Measurements from ENCODE around the gene KLC1.

Gene KLC1

DNA sequence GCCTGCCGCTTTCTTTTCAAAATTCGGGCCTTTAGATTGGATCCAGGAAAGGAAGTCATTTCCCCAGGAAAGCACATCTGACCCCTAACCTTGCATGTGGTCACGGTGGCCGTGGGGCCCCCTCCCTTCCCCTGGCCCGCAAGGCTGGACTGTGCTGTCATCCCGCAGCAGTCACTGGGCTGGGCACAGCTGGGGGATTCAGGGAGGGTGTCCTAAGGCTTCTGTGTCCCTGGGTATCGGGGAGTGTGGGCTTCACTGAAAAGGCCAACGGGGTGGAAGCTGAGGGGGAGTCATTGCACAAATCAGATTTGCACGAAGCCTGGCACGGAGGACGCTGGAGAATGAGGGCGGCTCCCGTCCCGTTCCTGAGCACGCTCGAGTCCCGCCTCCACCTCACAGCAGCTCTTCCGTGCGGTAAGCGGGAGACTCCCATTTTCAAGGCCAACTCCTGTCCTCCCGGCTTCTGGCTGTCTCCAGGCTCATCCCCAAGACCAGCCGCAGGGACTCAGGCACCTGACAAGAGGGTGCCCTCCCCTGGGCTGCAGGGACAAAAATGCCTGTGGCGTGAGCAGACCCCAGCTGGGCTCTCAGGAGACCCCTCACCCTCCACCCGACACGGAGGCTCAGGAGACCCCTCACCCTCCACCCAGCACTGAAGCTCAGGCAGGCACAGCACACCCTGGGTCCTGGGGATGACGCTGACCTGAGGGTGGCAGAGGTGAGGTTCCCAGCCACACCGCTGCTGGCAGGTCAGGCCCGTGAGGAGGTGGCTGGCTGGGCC lies 76.7 kb downstream of the KLC1 start:
- DNase-seq, result no peak

DNA sequence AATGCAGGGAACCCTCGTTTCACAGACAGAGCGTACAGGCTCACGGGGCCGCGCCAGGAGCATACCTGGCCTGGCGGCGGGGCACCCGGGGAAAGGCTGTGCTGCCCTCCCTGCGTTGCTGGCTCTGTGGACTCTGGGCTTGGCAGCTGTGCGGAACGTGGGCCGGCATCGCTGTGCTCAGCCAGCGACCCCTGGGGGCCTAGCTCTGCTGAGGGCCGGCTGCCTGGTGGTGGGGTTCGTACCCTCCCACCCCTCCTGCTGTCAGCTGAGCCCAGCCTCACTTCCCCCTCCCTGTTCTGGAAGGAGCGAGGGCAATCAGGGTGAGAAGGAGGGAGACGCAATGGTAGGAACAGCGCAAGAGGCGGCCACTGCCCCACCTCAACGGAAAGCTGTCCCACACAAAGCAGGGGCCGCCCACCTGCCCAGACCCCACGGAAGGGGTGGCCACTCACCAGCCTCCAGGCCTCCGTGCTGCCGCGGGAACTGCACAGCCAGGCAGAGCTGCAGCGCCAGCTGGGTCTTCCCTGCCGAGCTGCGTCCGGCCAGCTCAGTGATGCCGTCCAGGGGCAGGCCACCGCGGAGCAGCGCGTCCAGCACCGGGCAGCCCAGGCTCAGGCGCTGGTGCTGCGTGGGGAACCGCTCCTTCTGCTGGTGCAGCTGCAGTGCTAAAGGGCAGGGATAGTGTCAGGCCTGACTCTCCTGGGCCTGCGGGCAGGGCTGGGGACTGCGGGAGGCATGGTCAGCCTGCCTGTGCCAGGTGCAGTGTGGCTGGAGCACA lies 77.7 kb downstream of the KLC1 start:
- no peak for DNase-seq

DNA sequence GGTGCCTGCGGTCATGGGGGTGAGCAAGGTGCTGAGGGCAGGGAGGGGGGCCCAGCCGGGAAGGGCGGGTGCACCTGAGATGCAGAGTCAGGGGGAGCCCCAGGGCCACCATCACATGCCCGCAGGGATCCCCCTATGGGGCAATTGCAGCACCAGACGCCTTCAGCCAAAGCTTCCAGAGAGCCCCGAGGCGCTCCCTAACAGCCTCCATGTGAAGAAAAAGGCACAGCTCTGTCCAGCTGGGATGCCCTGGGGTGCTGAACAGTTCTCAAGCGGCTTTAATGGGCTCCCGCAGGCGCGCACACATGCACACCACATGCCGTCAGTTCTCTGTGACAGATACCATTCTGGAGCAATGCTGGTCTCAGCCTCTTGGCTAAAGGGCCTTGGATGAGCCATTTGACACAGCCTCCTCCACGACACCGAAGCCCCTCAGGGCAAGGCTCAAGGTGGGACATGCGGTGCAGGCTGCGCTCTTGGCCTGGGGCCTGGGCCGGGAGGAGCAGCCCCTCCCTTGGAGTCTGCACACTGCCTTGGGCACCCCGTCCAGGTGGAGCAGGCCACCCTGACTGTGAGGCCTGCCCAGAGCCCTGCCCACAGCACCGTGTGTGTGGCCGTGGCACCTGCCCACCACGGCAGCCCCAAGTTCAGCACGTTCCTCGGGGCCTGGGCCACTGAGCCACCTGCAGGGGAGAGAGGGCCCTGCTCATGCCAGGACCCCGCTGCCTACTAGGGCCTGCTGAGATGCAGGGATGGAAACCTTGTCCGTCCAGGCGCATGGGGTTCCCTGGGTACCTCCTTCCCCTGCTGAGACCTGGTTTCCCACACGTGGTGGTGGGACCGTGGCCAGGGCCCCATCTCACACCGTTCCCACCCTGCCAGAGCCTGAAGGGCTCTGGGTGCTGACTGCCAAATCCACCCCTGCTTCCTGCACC lies 78.6 kb downstream of the KLC1 start:
- DNase-seq, result no peak

DNA sequence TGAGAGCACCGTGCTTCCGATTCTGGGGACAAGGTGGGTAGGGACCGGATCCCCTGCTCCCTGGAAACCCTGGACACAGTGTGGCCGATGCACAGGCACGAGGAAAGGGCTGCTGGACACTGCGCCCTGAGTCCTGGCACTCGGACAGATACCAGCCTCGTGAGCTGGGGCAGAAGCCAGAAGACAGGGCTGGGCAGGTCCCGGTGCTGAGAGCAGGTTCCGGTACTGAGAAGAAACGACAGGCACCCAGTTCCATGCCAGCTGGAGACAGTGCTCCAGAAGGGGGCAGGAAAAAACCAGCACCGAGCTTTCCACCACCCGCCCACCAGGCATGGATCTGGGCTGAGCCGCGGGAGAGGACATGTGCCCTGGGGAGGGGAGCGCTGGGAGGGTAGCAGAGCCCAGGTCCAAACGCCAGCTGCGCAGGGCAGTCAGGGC lies 79.8 kb downstream of the KLC1 start:
- DNase-seq, result no peak

DNA sequence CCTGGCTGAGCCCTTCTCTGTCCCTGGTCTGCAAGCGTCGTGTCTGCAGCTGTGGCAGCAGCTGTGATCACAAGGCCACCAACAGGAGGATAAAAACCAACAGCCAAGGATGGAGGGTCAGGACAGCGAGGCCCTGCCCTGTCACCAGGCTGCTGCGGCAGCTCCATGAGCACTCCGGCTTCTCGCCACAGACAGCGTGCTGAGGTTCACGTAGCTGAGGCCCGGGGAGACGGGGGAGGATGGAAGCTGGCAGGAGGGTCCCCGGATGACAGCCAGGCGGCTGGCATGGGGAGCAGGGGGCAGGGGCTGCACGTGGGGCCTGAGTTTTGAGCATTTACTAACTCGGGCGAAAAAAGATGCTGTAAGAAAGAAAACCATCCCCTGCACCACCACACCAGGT lies 80.8 kb downstream of the KLC1 start:
- DNase-seq, result no peak

DNA sequence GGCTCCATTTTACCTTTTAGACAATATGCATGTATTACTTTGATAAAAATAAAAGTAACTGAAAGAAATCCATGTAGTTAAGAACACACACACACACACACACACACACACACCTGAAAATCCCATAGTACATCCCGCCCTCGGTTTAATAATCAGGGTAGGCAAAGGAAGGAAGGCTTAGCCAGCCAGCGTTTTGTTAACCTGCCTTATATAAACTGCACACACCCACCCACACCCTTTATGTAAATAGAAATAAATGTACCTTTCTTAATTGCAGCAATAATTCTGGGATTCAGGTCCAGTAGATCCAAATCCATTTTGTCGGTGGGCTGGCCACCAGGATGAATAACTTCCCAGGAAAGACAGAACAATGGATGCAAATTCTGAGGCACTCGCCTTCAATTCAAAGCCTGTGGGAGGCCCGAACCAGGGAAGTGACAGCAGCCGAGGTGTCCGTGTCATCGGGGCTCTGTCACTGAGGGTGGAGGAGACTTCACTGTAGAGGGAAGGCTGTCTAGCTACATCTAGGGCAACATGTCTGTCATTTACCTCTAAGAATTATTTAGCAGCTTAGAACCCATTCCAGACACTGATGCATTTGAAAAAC lies 81.9 kb downstream of the KLC1 start:
- DNase-seq, result no peak

DNA sequence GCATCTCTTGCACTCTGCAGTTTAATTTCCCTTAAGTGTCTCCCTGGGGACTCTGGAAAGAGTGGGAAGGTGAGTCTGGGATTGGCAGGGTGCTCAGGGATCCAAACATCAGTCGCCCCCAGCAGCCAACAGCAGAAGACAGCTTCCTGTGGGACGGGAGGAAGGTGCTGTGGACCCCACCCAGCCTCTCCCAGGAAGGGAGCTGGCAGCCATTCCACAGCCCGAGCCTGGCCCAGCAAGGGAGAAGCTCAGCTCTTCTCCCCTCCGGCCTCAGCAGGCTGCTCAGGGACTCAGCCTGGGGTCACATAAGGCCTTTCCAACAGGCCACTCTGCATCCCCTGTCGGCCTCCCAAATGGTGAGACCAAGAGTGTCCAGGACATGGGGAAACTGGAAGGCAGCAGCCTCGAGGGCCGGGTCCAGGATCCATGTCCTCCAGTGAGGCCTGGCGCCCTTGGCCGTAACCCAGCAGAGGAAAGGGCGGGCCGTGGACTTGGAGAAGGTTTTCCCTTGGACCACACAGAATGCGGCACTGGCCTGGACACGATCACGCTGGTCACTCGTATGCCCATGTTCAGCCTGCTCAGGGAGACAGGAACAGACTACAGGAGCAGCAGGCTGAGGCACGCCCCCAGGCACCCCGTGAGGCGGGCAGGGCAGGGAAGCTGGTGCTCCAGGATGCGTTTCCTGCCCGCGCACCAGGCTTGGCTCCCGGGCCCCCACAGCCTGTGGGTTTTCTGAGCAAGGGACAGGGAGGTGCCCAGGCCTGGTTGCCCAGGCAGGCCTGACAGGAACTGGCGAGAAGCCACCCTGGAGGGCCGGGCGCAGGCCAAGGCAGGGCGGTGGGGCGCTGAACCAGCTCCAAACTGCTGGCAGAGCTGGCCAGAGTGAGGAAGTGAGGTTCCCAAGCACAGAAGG lies 82.8 kb downstream of the KLC1 start:
- DNase-seq, result no peak

DNA sequence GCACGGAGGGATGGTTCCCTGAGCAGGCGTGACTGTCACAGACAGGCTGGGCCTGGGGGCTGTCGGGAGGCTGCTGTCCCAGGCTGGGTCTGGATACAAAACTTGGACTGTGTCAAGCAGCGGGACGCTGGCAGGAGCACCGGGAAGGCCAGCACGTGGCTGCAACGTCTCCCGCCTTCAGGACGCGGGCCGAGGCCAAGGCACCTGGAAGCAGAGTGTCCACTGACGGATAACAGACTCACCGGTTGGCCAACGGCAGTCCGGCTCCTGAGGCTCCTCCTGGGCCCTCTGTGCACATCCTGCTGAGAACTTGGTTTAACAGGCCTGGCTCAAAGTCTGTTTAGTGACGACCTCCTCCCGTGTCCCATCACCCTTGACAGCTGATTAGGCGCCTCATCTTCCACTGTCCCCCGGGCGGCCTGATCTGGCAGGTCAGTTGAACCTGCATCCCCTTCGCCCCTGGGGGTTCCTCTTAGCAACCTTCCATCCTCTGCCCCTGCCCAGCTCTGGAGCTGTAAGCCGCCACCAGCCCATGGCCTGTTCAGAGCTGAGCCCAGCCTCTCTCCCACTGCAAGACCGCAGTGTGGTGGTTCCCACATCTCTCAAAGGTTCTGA lies 83.7 kb downstream of the KLC1 start:
- no peak for DNase-seq

DNA sequence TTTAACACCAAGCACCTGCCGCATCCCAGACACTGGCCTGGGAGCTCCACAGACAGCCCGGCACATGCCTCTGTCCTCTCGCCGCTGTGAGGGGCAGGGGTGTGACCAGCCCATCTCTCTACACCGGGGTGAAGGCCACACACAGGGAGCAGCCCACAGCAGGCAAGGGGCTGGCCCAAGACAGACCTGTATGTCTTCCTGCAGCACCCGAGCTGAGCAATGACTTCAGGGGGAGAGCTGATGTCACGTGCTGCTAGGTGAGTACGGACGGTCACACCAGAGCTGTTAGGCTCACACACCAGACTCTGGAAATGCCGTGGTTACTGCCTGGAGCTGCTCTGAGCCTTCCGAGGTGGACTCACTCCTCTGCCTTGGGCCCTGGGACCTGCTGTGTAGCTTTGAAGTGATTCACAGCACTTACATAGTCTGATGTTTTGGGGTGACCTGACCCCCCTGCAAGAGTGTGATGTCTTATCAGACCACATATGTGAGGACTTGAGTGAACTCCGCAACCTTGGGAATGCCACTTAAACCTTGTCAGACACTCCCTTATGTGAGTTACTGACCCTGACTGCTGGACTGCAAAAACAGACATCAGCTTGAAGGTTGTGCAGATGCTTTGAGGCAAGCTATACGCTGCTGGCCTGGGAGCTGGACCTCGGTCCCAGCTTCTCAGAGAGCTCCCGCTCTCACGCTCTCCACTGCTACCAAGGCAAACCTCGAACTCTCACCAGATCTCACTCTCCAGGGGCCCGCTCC lies 84.5 kb downstream of the KLC1 start:
- no peak for DNase-seq

DNA sequence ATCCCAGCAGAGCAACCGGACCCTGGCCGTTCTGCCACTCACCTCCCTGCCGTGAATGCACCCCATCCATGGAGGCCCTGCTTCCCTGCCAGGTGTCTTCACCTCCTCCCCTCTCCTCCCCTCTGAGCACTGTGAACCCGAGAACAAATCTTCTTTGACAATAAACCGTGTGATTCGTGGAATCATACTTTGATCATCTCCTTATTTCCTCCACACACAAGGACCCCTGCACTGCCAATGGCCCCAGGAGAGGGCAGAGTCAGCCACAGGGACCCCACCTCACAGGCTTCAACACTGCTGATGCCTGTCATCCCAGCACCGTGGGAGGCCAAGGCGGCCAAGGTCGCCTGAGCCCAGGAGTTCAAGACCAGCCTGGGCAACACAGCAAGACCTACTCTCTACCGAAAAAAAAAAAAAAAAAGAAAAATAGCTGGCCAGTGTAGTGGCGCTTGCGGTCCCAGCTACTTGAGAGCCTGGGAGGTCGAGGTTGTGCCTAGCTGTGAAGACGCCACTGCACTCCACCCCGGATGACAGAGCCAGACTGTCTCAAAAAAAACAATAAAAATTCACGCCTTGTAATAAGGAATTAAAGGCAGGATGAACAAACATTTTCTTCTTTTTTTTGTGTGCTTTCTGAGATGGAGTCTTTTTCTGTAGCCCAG lies 85.2 kb downstream of the KLC1 start:
- no peak for DNase-seq

DNA sequence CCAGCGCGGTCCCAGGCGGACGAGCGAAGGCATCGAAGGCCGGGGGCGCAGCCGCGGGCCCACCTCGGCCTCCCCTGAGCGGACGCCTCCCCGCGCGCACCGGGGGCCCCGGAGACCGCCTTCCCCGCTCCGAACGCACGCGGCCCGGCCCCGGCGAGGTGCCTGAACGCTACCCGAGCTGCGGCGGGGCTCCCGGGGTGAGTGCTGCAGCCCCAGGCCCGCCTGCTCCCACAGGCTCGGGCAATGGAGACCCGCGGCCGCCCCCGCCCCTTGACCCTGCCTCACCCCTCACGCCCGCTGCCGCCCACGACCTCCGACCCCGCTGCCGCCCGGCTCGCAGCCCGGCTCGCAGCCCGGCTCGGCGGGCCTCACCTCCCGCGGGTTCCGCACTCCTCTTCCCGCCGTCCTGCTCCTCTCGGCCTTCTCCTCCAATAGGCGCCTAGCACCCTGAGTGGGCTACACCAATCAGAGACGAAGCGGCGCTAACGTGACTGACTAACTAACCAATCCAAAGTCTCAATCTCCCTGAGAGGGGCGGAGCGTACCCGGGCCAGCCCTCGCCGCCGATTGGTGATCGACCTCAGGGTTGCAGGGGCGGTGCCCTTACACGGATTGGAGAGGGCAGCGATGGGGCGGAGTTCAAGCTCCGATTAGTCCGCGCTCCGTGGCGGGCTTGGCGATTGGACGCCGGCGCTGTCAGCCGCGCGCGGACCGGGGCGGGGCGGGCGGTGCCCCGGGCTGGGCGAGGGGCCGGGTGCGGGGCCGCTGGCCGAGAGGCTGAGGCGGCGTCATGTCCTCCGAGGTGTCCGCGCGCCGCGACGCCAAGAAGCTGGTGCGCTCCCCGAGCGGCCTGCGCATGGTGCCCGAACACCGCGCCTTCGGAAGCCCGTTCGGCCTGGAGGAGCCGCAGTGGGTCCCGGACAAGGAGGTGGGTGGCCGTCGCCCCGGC lies 86.3 kb downstream of the KLC1 start, which contains the start of the genes XRCC3 and ZFYVE21:
Gene XRCC3, minus strand, starts transcription at position 400 of the 949 bp plus-strand sequence. CDS start 4,364 bp downstream, outside the sequence.
Gene ZFYVE21, plus strand, starts transcription at position 759 of the 949 bp plus-strand sequence. Its CDS starts 32 bp downstream, at position 791.
- peak; percentile 98 for DNase-seq

DNA sequence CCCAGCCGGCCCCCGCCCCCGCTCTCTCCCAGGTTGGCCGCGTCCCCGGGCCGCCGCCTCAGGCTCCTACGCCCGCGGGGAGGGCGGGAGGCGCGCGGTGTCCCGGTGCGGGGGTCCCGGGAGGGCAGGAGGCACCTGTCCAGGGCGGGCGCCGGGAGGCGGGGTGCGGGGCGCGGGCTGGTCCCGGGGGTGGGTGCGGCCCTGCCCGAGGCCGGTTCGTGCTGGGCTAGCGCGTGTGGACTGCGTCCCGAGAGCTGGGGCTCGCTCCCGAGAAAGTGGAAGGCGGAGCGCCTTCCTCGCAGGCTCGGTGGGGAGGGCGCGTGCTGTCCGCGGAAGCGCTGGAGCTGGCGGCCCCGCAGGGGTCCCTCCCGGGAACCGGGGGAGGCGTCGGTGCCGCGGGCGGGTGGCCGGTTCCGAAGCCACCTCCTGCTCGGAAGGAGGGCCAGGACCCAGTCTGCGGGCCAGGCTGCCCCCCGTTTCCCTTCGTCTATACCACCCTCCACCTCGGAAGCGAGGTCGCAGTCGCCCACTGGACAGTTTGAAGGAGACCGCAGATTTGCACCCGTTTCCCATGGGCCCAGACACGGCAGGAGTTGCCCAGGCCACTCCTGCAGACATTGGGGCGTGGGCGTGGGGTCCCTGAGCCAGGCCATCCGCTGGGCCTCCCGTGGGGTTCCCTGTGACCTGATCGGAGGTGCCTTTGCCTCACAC lies 87.2 kb downstream of the KLC1 start:
- DNase-seq, result no peak

DNA sequence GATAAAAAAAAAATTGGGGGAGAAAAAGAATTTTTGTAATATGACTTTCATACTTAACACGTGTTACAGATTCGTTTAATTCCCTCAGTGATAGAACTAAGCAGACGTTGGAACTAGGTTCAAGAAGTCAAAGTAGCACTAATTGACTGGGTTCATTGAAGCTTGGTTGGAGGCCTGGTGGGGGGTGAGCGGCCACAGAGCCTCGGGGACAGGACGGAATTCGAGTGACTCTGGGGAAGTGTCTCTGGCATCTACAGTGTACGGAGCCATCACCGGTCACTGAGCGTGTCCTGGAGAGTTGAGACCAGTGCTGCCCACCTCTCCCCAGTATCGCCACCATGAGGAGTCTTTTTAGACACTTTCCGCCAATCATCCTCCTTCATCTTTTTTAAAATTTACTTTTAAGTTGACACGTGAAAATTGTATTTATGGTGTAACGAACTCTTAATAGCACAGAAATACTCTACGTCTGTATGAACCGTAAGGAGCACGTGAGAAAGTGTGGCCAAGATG lies 87.9 kb downstream of the KLC1 start:
- DNase-seq, result no peak

DNA sequence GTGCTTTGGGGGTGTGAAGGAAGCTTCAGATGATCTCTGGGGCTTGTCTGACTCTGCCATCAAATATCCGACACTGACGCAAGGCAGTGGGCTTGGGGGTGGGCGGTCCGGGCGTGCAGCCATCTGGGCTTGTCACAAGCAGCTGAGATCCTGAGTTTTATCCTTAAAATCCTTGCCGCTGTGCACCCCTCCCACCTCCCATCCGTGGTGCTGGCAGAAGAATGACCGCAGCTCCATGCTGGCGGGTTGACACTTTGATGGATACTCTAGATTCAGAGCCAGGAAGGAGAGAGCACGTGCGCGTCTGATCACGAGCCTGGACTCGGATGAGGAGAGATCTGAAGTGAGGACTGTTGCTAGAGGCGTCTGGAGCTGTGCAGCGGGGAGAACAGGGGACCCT lies 89.6 kb downstream of the KLC1 start:
- DNase-seq, result no peak

DNA sequence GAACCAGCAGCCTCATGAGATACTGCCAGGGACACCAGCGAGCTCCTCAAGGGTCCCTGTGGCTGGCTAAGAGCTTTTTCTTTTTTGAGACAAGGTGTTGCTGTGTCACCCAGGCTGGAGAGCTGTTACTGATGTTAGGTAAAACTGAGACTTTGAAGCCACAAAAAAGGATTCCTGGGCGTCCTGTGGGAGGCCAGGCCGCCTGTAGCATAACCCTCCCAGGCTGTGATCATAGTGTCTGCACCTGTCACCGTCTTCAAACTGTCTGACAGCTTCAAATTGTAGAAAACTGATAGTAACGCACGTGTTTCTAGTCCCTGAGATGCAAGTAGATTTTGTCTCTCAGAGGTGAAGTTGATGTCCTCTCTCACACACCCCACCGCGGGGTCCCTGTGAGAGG lies 90.7 kb downstream of the KLC1 start:
- no peak for DNase-seq

DNA sequence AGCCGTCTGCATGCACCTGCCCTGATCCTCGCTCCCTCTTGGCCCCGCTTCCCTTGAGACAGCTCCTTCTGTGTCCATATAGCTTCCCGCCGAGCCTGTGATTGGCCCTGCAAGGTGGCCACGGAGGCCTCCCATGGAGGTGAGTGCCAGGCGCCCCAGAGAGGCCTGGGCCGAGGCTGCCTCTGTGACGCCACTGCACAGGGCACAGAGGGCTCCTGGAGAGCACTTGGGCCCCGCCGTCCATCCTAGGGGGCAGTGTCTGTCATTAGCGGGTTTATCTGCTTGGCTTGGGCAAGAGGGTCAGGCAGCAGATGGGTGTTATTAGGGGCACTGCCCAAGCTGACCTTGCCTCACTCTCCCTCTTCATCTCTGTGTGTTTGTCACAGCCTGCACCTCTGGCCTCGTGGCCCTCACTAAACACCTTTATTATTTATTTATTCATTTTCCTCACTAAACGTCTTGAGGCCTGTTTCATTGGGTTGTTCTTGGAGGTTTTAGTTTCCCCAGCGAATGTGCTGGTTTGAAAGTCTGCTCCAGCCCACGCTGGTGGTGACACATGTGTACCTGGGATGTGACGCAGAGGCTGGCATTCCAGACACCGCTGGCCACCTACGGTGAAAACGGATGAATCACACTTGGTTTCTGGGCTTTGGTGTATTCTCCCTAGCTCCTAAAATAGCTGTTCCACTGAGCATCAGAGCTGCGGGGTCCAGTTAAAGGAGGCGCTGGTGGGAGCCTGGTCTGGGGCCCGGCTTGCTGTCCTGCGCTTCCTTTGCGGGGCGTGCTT lies 92.5 kb downstream of the KLC1 start:
- DNase-seq, result no peak

DNA sequence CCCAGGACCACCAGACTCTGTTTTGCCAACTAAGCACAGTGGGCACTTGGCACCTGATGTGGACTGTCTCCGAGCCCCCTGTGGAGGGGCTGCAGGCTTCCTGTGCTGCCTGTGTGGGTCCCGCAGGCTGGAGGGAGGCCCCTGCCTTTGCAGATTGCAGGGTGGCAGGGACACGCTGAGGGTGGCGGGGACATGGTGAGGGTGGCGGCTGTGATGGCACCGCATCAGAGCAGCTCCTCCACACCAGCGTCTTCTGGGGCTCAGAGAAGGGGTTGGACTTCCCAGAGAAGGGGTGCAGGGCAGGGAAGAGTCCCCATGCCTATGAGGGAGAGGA lies 94.7 kb downstream of the KLC1 start:
- no peak for DNase-seq

Data from NCI-H510A treated with DMSO at 0.1 percent for 48 hours (cell line).